Activated naive CD8-positive, alpha-beta T cell treated with anti-CD3 and anti-CD28 coated beads, Interleukin-2, amount 50 U/mL, for 16 hours (primary cell): ENCODE data around the gene TCHHL1.
"Not testable (repeated sequence)": the region's sequence is repeated elsewhere in the genome, so short reads cannot be mapped to it uniquely, and the experiment has no call there.

Experiments used
- DNase-seq: peaks from one replicate; pipeline ENCODE4 v3.0.0-alpha.2; 2020; ENCODE audit warnings: low read depth, low spot score

TCHHL1 gene

DNA sequence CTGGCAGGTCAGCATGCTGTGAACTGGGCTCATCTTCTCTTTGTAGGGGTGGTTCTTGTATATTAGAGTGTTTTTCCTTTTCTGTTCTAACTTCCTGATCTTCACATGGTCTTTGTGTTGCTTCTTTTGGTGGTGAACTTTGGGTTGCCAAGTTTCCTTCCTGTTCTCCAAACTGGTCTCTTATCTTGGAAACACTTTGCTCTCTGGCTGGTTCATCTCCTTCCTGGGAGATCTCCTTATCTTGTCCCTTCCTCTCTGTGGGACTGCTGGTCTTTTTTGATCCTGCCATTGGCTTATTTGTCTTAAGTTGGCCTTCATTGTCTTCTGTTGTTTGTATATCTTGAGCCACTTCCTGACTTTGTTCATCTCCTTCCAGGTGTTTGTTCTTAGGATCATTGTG, 2.1 kb downstream of the TCHHL1 start:
- no peak for DNase-seq

DNA sequence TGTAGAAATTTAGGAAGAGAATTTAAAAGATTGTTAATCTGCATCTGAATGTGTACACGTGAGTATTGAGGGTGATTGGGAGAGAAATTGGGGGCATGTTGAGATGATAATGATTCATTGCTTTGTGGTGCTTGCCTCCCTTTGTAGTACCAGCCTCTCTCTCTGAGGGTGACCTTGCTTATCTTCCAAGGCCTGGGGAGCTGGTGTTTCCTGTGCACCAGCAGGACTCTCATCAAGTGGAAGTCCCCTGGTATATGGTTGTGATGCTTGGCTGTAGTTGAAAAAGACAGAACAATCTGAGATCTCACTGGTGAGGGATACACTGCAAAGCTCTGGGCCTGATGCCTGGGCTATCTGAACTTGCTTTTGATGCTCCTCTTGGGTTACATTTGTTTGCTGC, 4.0 kb downstream of the TCHHL1 start:
- no peak for DNase-seq

DNA sequence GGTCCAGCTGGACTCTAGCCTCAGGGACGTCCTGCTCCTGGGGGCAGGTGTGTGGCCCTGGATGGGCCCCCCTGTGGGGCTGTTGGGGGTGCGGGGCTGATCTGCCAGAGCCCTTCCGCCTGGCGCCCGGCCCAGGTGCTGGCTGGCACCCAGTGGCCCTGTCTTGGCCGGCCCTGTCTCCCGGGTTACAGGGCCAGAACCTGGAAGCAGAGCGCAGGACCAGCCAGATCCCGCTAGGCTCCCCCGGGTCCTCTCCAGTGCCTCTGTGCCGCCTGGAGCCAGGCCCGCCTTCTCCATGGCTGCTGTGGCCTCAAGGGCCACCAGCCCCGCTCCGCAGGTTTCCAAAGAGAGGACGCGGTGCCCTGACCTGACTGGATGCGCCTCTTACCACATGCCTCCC, 7.8 kb downstream of the TCHHL1 start:
- DNase-seq = not testable (repeated sequence)

DNA sequence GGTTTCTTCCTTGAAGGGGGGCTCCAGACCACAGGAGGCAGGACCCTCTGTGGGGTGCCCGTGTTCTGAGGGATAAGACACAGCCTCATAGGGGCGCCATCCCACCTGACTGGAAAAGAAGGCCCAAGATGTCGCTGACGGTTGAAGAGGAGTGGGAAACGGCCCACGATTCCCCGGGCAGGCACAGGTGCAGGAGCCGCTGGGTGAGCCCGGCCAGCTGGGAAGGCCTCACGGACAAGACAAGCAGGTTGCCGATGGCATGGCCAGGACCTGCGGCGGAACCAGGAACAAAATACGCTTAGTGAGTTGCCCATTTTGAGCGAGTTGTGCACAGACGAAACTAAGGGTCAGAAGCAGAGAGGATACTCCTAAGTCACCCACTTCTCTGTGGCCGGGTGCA, 8.4 kb downstream of the TCHHL1 start:
- not testable (repeated sequence) for DNase-seq

- no peak for DNase-seq
These were observed 9.9 kb downstream of the TCHHL1 start for GRCh38 chr1:152078831-152079441.

GRCh38 chr1:152072311-152072710, 16.6 kb downstream of the TCHHL1 start:
- no peak for DNase-seq

DNA sequence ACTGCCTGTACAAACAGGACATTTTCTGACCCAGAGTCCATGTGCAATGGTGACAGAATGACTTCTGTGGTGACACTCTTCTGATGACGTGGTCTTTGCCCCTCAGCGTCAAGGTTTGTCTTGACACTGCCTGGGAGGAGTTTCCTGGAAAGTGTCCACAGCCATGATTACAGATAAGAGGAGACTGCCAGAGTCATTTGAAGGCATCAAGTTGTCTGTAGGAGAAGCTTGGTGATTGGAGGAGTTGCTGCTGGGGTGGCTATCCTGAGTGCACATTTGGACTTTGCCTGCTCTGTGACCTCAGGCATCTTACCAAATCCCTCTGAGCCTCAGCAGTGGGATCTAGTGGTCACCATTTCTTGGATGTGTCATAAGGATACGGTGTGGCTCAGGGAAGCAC, 17.7 kb downstream of the TCHHL1 start:
- no peak for DNase-seq

GRCh38 chr1:152067929-152068328, 20.9 kb downstream of the TCHHL1 start:
- DNase-seq = no peak

DNA sequence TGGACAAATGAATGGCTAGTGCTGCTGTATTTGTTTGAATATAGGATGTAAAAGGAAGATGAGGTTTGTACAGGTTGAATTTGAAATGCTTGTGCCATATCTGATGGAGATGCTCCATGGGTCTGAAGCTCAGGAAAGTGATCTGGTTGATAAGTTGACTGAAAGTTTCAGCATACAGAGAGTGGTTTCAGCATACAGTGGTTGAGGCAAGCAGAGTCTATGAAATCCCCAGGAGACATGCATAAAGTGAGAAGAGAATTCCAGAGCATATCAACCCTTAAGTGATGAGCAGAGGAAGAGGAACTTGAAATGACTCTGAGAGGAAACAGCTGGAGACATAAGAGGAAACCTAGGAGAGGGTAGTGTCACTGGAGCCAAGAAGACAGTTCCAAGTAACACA, 21.7 kb downstream of the TCHHL1 start:
- no peak for DNase-seq

DNA sequence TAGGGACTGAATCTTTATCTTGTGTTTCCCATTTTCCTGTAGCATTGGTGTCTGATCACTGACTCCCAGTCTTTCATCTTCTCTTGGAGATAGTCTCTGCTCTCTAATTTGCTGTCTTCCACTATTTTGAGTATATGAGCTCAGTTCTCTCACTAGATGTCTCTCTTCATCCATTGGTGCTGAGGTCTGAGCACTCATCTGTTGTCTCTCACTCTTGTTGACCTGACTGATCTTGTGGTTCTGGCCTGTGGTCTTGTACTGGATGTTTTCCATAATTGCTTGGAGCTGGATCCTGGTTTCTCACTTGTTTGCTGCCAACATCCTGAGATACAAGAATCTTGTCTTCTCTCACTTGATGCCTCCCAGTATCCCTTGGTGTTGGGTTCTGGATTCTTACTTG, 26.9 kb downstream of the TCHHL1 start:
- no peak for DNase-seq

DNA sequence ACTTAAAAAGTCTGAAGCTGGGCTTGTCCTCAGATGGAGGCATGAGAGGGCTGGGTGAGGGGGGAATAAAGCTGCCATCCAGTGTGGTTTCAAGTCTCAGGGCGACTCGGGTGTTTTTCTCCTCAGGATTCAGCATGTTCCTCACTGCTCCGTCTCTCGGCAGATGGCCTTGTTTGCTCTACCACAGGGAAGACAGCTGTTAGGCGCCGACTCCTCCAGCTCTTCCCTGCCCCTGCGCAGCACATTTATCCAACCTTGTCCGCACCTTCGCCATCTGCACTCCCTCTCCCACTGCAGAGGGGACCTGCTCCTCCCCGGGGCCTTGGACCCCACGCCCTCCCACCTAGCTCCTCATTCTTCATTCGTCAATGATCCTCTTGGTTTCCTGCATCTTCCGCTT, 35.5 kb downstream of the TCHHL1 start:
- DNase-seq = no peak

- peak; percentile 71 for DNase-seq
These were observed 36.3 kb downstream of the TCHHL1 start for GRCh38 chr1:152052606-152053005.

- no peak for DNase-seq
These were observed 37.8 kb downstream of the TCHHL1 start for GRCh38 chr1:152050886-152051675.

DNA sequence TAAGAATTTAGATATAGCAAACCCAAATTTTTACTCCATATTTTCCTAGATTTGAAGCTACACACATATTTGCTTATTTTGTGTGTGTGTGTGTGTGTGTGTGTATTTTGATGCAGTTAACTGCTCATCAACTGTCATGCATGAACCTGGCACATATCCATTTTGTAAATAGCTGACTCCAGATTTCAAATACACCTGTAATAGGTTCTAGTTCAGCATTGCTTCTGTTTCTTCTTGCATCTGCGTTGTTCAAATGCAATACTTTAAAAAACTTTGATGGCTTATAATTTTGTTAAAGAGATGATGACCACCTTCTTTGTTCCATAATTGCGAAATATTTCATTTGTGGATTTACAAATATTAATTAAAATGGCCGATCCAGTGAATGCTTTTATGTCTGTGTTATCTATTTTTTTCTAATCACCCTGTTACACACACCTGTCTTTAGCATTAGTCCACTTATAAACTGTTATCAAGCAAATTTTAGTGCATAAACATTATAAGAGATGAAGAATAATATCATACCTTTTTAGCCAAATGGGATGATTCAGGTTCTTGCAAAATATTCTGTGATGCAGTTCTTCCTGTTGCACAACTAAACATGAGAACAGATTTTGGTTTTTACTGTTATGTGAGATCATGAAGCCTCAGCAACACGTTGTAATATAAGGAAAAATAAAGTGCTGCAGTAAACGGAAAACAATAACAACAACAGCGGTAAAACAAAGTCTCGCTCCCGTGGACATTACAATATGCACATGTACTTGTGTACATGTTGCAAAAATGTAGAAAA, 39.4 kb downstream of the TCHHL1 start:
- DNase-seq = no peak

GRCh38 chr1:152048416-152049009, 40.4 kb downstream of the TCHHL1 start:
- DNase-seq = no peak

- DNase-seq = peak; percentile 67
These were observed 41.0 kb downstream of the TCHHL1 start for GRCh38 chr1:152047730-152048415.

GRCh38 chr1:152047413-152047729, 41.5 kb downstream of the TCHHL1 start:
- DNase-seq = no peak

DNA sequence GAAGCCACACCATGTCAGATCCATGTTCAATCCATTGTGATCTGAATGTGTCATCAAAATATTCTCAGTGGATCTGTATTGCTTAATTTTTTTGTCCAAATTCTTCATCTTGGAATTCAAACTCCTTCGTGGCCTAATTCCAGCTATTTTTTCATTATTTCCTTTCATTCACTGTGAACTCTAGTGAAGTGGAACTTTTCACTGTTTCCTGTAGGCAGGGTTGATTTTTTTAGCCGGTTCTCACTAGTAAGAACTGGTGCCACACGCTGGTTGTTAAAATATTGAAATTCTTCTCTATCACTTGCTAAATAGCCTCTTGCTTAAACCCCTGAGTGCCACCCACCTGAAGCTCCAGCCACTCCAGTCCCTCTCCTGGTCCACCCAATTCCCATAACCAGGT, 44.5 kb downstream of the TCHHL1 start:
- no peak for DNase-seq

GRCh38 chr1:152043870-152044269, 45.0 kb downstream of the TCHHL1 start:
- no peak for DNase-seq

- DNase-seq = no peak
These were observed 46.8 kb downstream of the TCHHL1 start for GRCh38 chr1:152042030-152042429.

GRCh38 chr1:152039886-152040285, 49.0 kb downstream of the TCHHL1 start:
- DNase-seq = no peak

- no peak for DNase-seq
These were observed 49.4 kb downstream of the TCHHL1 start for GRCh38 chr1:152039461-152039860.
